OCI-LY1 (cell line): ENCODE results near the gene SYN1.

Experiments used
- CTCF ChIP-seq: fragments of 200-600 bp; sonication (generic), shearing (Covaris generic); IDR thresholded peaks from 2 replicates; pipeline ENCODE4 v1.5.1; 2017; ENCODE audit warnings: mild to moderate bottlenecking, antibody characterized with exemption, low read length, moderate library complexity, mixed read lengths
- EZH2 ChIP-seq: fragments of 200-600 bp; sonication (generic), shearing (Covaris generic); IDR thresholded peaks from 2 replicates; pipeline ENCODE4 v1.8.0; 2017; ENCODE audit warnings: borderline replicate concordance, mixed run types, mild to moderate bottlenecking, antibody characterized with exemption, low read length, moderate library complexity, mixed read lengths

GRCh38 chrX:47662144-47662657, 42.5 kb upstream of the SYN1 start:
- no peak for TF ChIP-seq CTCF
- no peak for TF ChIP-seq EZH2
